GM23248 (cell line): Measurements from ENCODE around the gene ZNF441. TPM values are rescaled to one million over a fixed set of nuclear protein-coding genes. Genes with fewer than 3 reads are reported as not detected.
A peak's percentile ranks its signal among the peaks of the same experiment; 100 is the strongest.

ENCODE experiments used
- DNase-seq: peaks from one replicate; pipeline ENCODE4 v3.0.0-alpha.2; 2015
- H2AFZ ChIP-seq: fragments of 200-600 bp; sonication (generic); 2 replicates; pipeline ENCODE4 v1.6.1; 2016; ENCODE audit warnings: antibody characterized with exemption
- H3F3A ChIP-seq: fragments of 200-600 bp; sonication (generic); 2 replicates; pipeline ENCODE4 v1.6.1; 2016; ENCODE audit warnings: mild to moderate bottlenecking, antibody characterized with exemption, mixed run types; ENCODE audit not compliant: insufficient read depth
- H3K27ac ChIP-seq: fragments of 200-600 bp; sonication (generic); 2 replicates; pipeline ENCODE4 v1.5.1; 2016; ENCODE audit warnings: mild to moderate bottlenecking
- H3K27me3 ChIP-seq: fragments of 200-600 bp; sonication (generic); replicated peaks from 2 replicates; pipeline ENCODE4 v1.6.1; 2016; ENCODE audit warnings: mild to moderate bottlenecking; ENCODE audit not compliant: insufficient read depth
- H3K36me3 ChIP-seq: fragments of 200-600 bp; sonication (generic); 2 replicates; pipeline ENCODE4 v1.6.1; 2016; ENCODE audit warnings: low read depth, mild to moderate bottlenecking
- H3K4me1 ChIP-seq: fragments of 200-600 bp; sonication (generic); 2 replicates; pipeline ENCODE4 v1.6.1; 2016; ENCODE audit warnings: mild to moderate bottlenecking; ENCODE audit not compliant: insufficient read depth
- H3K4me2 ChIP-seq: fragments of 200-600 bp; sonication (generic); one replicate; pipeline ENCODE4 v1.6.1; 2016; ENCODE audit warnings: mild to moderate bottlenecking; ENCODE audit not compliant: unreplicated experiment
- H3K4me3 ChIP-seq: fragments of 200-600 bp; sonication (generic); 2 replicates; pipeline ENCODE4 v1.5.1; 2016; ENCODE audit warnings: mild to moderate bottlenecking
- H3K79me2 ChIP-seq: fragments of 200-600 bp; sonication (generic); 2 replicates; pipeline ENCODE4 v1.6.1; 2016; ENCODE audit warnings: mild to moderate bottlenecking; ENCODE audit not compliant: insufficient read depth
- H3K9ac ChIP-seq: fragments of 200-600 bp; sonication (generic); 2 replicates; pipeline ENCODE4 v1.6.1; 2016; ENCODE audit warnings: mild to moderate bottlenecking
- H3K9me2 ChIP-seq: fragments of 200-600 bp; sonication (generic); 2 replicates; pipeline ENCODE4 v1.6.1; 2016; ENCODE audit warnings: mixed run types, mild to moderate bottlenecking, moderate library complexity; ENCODE audit not compliant: insufficient read depth
- H3K9me3 ChIP-seq: fragments of 200-600 bp; sonication (generic); one replicate; pipeline ENCODE4 v1.6.1; 2017; ENCODE audit warnings: low read depth
- H4K20me1 ChIP-seq: fragments of 200-600 bp; sonication (generic); 2 replicates; pipeline ENCODE4 v1.6.0; 2016; ENCODE audit not compliant: insufficient read depth
- EZH2 ChIP-seq: fragments of 200-600 bp; sonication (generic); IDR thresholded peaks from 2 replicates; pipeline ENCODE4 v1.6.1; 2018; ENCODE audit warnings: antibody characterized with exemption, mild to moderate bottlenecking; ENCODE audit not compliant: insufficient read depth, poor library complexity, severe bottlenecking
- EZH2phosphoT487 ChIP-seq: fragments of 200-600 bp; sonication (generic); IDR thresholded peaks from 2 replicates; pipeline ENCODE4 v1.6.1; 2018; ENCODE audit warnings: antibody characterized with exemption, moderate library complexity, mild to moderate bottlenecking, low read depth; ENCODE audit not compliant: insufficient read depth
- WGBS, 2 experiments: methylation state at CpG; one replicate each; pipeline ENCODE4 v1.1.6; 2015 to 2017; ENCODE audit warnings: low lambda C conversion rate in 2 of 2, low coverage in 1 of 2; ENCODE audit errors: missing lambda C conversion rate in 2 of 2; 5-methylcytosine and 5-hydroxymethylcytosine counted together
- in situ Hi-C: fragments of 300-500 bp; cut with MboI; formaldehyde crosslinking; loops from 2 replicates; pipeline ENCODE4 v1.15.0; 2020
- polyA plus RNA-seq: library from polyadenylated mRNA; unstranded; fragments of >200 nt; fragmentation: Nextera tagmentation; extraction: Ambion mirVana; gene quantifications from 2 replicates; pipeline ENCODE4 v1.2.1, GENCODE V29; 2016
- total RNA-seq: library from RNA; depleted of rRNA; stranded (reverse); fragments of >200 nt; shearing (Covaris generic); gene quantifications from 2 replicates; pipeline ENCODE4 v1.2.3, GENCODE V29; 2014

ZNF441 gene
- total and polyA plus RNA-seq, 2 experiments from 2014 or later, result 3.6 to 6.5 TPM

GRCh38 chr19:11781295-11782057 is 14.7 kb downstream of the ZNF441 start:
- H3K4me1 ChIP-seq, result no peaks in the 10 kb centered on the region
- TF ChIP-seq EZH2phosphoT487 (no peak), EZH2 (no peak)
- H4K20me1 ChIP-seq, result no peaks in the 10 kb centered on the region
- in situ Hi-C loops, result no loop called here
- peaks cover 11% of the 10 kb centered on the region; the same call in 1 of the 2 replicates for H3F3A ChIP-seq
- H3K9me2 ChIP-seq, result no peaks in the 10 kb centered on the region
- no peak overlapping the region for H3K4me2 ChIP-seq
- peaks cover 8% of the 10 kb centered on the region; the same call in 1 of the 2 replicates for H3K79me2 ChIP-seq
- H3K36me3 ChIP-seq, result peaks cover 75% of the 10 kb centered on the region
- no peak overlapping the region for H3K9ac ChIP-seq
- no peaks in the 10 kb centered on the region for H3K27me3 ChIP-seq
- H3K9me3 ChIP-seq, result peaks cover 25% of the 10 kb centered on the region
- no peak overlapping the region for H2AFZ ChIP-seq
- no peak overlapping the region for H3K4me3 ChIP-seq
- WGBS, 2 experiments, result 97 to 98% methylated on average over 5 of the region's 5 CpGs
- no peak overlapping the region for H3K27ac ChIP-seq
- DNase-seq, result peak; percentile 40

GRCh38 chr19:11783767-11784166 is 17.0 kb downstream of the ZNF441 start:
- H3K4me2 ChIP-seq, result no peak overlapping the region
- no peaks in the 10 kb centered on the region for H3K27me3 ChIP-seq
- H4K20me1 ChIP-seq, result no peaks in the 10 kb centered on the region
- in situ Hi-C loops, result no loop called here
- H3K9me2 ChIP-seq, result no peaks in the 10 kb centered on the region
- H3K79me2 ChIP-seq, result no peaks in the 10 kb centered on the region
- no peaks in the 10 kb centered on the region for H3K4me1 ChIP-seq
- WGBS, 2 experiments, result 96 to 98% methylated on average over 1 of the region's 1 CpG
- TF ChIP-seq EZH2phosphoT487 (no peak), EZH2 (no peak)
- H2AFZ ChIP-seq, result no peak overlapping the region
- no peak overlapping the region for H3K4me3 ChIP-seq
- peaks cover 53% of the 10 kb centered on the region for H3K36me3 ChIP-seq
- no peak overlapping the region for H3K27ac ChIP-seq
- H3F3A ChIP-seq, result peaks cover 11% of the 10 kb centered on the region; the same call in 1 of the 2 replicates
- no peak for DNase-seq
- H3K9ac ChIP-seq, result no peak overlapping the region
- peaks cover 25% of the 10 kb centered on the region for H3K9me3 ChIP-seq

DNA sequence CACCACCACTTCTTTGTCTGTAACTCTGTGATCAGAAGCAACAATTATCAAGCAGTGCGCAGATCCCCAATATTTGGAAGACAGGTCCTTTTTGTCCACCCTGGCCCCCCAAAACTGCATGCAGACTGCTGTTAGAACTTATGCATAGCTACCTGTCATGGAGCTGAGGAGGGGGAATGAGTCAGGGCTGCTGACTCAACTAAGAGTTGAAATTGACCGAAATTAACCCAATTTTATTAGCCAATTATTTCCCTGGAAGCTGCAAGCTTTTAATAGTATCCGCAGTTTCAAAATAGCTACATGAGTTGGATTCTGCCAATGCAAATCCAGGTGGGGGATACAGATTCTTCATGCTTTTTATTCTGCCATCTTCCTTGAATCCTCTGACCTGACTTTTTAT is 17.6 kb downstream of the ZNF441 start:
- no peaks in the 10 kb centered on the region for H3K4me1 ChIP-seq
- H3K4me2 ChIP-seq, result no peak overlapping the region
- H4K20me1 ChIP-seq, result no peaks in the 10 kb centered on the region
- H3K27ac ChIP-seq, result no peak overlapping the region
- no peaks in the 10 kb centered on the region for H3K27me3 ChIP-seq
- H3K79me2 ChIP-seq, result no peaks in the 10 kb centered on the region
- no peak overlapping the region for H3K4me3 ChIP-seq
- no peak for DNase-seq
- in situ Hi-C loops, result no loop called here
- H2AFZ ChIP-seq, result no peak overlapping the region
- 96% methylated on average over 3 of the region's 3 CpGs for WGBS, 2 experiments
- peaks cover 47% of the 10 kb centered on the region for H3K36me3 ChIP-seq
- TF ChIP-seq EZH2phosphoT487 (no peak), EZH2 (no peak)
- no peaks in the 10 kb centered on the region for H3K9me2 ChIP-seq
- H3F3A ChIP-seq, result peaks cover 11% of the 10 kb centered on the region; the same call in 1 of the 2 replicates
- peaks cover 25% of the 10 kb centered on the region for H3K9me3 ChIP-seq
- H3K9ac ChIP-seq, result no peak overlapping the region

DNA sequence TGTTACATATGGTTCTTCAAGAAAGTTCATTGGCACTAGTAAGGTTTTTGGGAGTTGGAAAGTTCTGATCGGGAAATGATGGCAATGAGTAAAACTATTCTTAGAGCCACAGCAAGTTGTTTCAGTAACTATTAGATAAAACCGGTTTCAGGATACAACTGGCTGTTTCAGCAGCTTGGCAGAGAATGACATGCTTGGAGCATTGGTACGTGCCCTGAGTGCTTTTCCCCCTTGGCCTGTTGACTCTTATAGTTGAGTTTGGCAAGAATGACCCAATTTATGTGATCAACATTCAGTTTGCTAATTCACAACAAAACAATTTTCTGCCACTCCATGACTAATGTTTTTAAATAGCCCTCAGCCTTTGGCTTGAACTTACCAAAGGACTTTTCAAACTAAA is 20.7 kb downstream of the ZNF441 start:
- 76 to 80% methylated on average over 3 of the region's 3 CpGs for WGBS, 2 experiments
- Histone ChIP-seq H2AFZ (no peak overlapping the region), H4K20me1 (no peaks in the 10 kb centered on the region), H3F3A (no peaks in the 10 kb centered on the region), H3K9me2 (no peaks in the 10 kb centered on the region), H3K27me3 (no peaks in the 10 kb centered on the region), H3K4me2 (no peak overlapping the region), H3K79me2 (no peaks in the 10 kb centered on the region), H3K9ac (no peak overlapping the region), H3K36me3 (peaks cover 15% of the 10 kb centered on the region), H3K9me3 (peaks cover 6% of the 10 kb centered on the region), H3K27ac (no peak overlapping the region), H3K4me1 (no peaks in the 10 kb centered on the region), H3K4me3 (no peak overlapping the region)
- in situ Hi-C loops, result no loop called here
- no peak for DNase-seq
- no peak for TF ChIP-seq EZH2
- TF ChIP-seq EZH2phosphoT487, result no peak
